CD14-positive monocyte (primary cell): ENCODE results near the gene NLGN1. TPM values are rescaled to one million over a fixed set of nuclear protein-coding genes. Genes with fewer than 3 reads are reported as not detected.

Experiments used
- DNase-seq, 3 donors: peaks; one replicate each; pipeline ENCODE4 v3.0.0-alpha.2; 2011 to 2022
- H2AFZ ChIP-seq: 2 replicates; pipeline ENCODE4 v1.6.0; 2012; ENCODE audit warnings: mild to moderate bottlenecking, low read depth, low read length, inconsistent platforms; ENCODE audit not compliant: insufficient read depth, poor library complexity, severe bottlenecking
- H3K27ac ChIP-seq, 2 donors: 1 replicate in 1 of 2; 2 replicates in 1 of 2; pipeline ENCODE4 v1.5.1; 2012 to 2013; ENCODE audit warnings: low read length in 2 of 2, control low read depth in 1 of 2, inconsistent platforms in 1 of 2, low read depth in 1 of 2, mild to moderate bottlenecking in 1 of 2
- H3K27me3 ChIP-seq, 2 donors: one replicate each; pipeline versions ENCODE4 v1.6.0 to v1.6.1; 2011 to 2013; ENCODE audit warnings: low read length in 2 of 2; ENCODE audit not compliant: control insufficient read depth in 2 of 2, insufficient read depth in 2 of 2
- H3K36me3 ChIP-seq, 2 donors: replicated peaks in 1 of 2; 1 replicate in 1 of 2; 2 replicates in 1 of 2; pipeline versions ENCODE4 v1.5.1 to v1.6.1; 2012 to 2013; ENCODE audit warnings: low read length in 2 of 2, control low read depth in 1 of 2, inconsistent platforms in 1 of 2, mild to moderate bottlenecking in 1 of 2; ENCODE audit not compliant: insufficient read depth in 2 of 2, control insufficient read depth in 1 of 2
- H3K4me1 ChIP-seq, 2 donors: 1 replicate in 1 of 2; 2 replicates in 1 of 2; pipeline versions ENCODE4 v1.5.1 to v1.6.1; 2012 to 2013; ENCODE audit warnings: low read length in 2 of 2, control low read depth in 1 of 2, inconsistent platforms in 1 of 2, mild to moderate bottlenecking in 1 of 2, moderate library complexity in 1 of 2; ENCODE audit not compliant: insufficient read depth in 2 of 2, control insufficient read depth in 1 of 2
- H3K4me2 ChIP-seq: replicated peaks from 2 replicates; pipeline ENCODE3; 2012; ENCODE audit warnings: low read length, moderate library complexity, mild to moderate bottlenecking; ENCODE audit not compliant: poor library complexity, severe bottlenecking; ENCODE audit errors: extremely low read depth
- H3K4me3 ChIP-seq, 3 experiments: fragments of 200-600 bp in 1 of 3; sonication (generic) in 1 of 3; replicated peaks in 1 of 3; 1 replicate in 2 of 3; 2 replicates in 1 of 3; pipeline ENCODE4 v1.5.1; 2011 to 2013; ENCODE audit warnings: low read length in 3 of 3, mild to moderate bottlenecking in 3 of 3, control low read depth in 2 of 3, low read depth in 2 of 3, inconsistent platforms in 1 of 3, moderate library complexity in 1 of 3
- H3K79me2 ChIP-seq: 2 replicates; pipeline ENCODE4 v1.6.0; 2012; ENCODE audit warnings: mild to moderate bottlenecking, control low read depth, inconsistent platforms, low read length, moderate library complexity; ENCODE audit not compliant: insufficient read depth
- H3K9ac ChIP-seq: 2 replicates; pipeline ENCODE4 v1.6.0; 2017; ENCODE audit warnings: low read length, mild to moderate bottlenecking; ENCODE audit not compliant: insufficient read depth, poor library complexity, severe bottlenecking
- H3K9me3 ChIP-seq, 2 donors: replicated peaks in 1 of 2; 1 replicate in 1 of 2; 2 replicates in 1 of 2; pipeline versions ENCODE4 v1.5.1 to v1.6.1; 2012 to 2013; ENCODE audit warnings: low read length in 2 of 2, control low read depth in 1 of 2; ENCODE audit not compliant: control insufficient read depth in 1 of 2, insufficient read depth in 1 of 2
- H4K20me1 ChIP-seq: 2 replicates; pipeline ENCODE4 v1.6.0; 2012; ENCODE audit warnings: mild to moderate bottlenecking, low read length, control low read depth, moderate library complexity; ENCODE audit not compliant: insufficient read depth
- H3K27ac Mint-ChIP-seq, 7 donors: one replicate each; pipeline ENCODE4 v1.8.0; 2020; ENCODE audit warnings: mild to moderate bottlenecking in 7 of 7, mixed read lengths in 7 of 7, moderate library complexity in 6 of 7, inconsistent platforms in 2 of 7
- H3K27me3 Mint-ChIP-seq, 3 donors: one replicate each; pipeline ENCODE4 v1.8.0; 2021 to 2022; ENCODE audit warnings: low read depth in 3 of 3, mild to moderate bottlenecking in 3 of 3, mixed read lengths in 3 of 3, moderate library complexity in 3 of 3, inconsistent platforms in 1 of 3
- H3K36me3 Mint-ChIP-seq, 2 donors: one replicate each; pipeline ENCODE4 v1.8.0; 2020; ENCODE audit warnings: mixed read lengths in 2 of 2, inconsistent platforms in 1 of 2, mild to moderate bottlenecking in 1 of 2
- H3K4me1 Mint-ChIP-seq: one replicate; pipeline ENCODE4 v1.8.0; 2020; ENCODE audit warnings: mild to moderate bottlenecking, mixed read lengths
- H3K4me3 Mint-ChIP-seq, 2 donors: one replicate each; pipeline ENCODE4 v1.8.0; 2020; ENCODE audit warnings: mild to moderate bottlenecking in 2 of 2, mixed read lengths in 2 of 2, moderate library complexity in 1 of 2
- H3K9me3 Mint-ChIP-seq, 7 donors: one replicate each; pipeline ENCODE4 v1.8.0; 2020 to 2022; ENCODE audit warnings: mixed read lengths in 7 of 7, mild to moderate bottlenecking in 6 of 7, moderate library complexity in 6 of 7, inconsistent platforms in 2 of 7
- WGBS: methylation state at CpG from one replicate; pipeline ENCODE4 v1.1.5; 2013; ENCODE audit warnings: missing lambda C conversion rate; ENCODE audit not compliant: insufficient coverage; 5-methylcytosine and 5-hydroxymethylcytosine counted together
- intact Hi-C, 2 donors: fragments of 100-400 bp; cut with micrococcal nuclease; formaldehyde crosslinking; loops; one replicate each; pipeline versions ENCODE4 v1.15.0 to v1.15.1; 2023
- polyA plus RNA-seq, 3 donors: library from polyadenylated mRNA; depleted of rRNA in 1 of 3; unstranded in 2 of 3; stranded (reverse) in 1 of 3; fragments of 300-500 nt in 2 of 3; fragments of >200 nt in 1 of 3; fragmentation: Illumina TruSeq in 2 of 3; gene quantifications; 1 replicate in 2 of 3; 2 replicates in 1 of 3; pipeline ENCODE4 v1.2.3, GENCODE V29; 2012 to 2021
- TF ChIP-seq, protein P1 (sequence below): fragments of 200-600 bp; IDR thresholded peaks from one replicate; pipeline ENCODE4 v1.8.0; 2022; ENCODE audit warnings: antibody characterized with exemption, mild to moderate bottlenecking

Gene NLGN1
- polyA plus RNA-seq, 3 donors = not detected

- no peak overlapping the region for H3K4me2 ChIP-seq
- no peaks in the 10 kb centered on the region for H3K4me1 Mint-ChIP-seq
- no peaks in the 10 kb centered on the region for H3K36me3 Mint-ChIP-seq
- no peaks in the 10 kb centered on the region for H3K27me3 ChIP-seq
- no peak overlapping the region for H3K27ac ChIP-seq
- H4K20me1 ChIP-seq = no peaks in the 10 kb centered on the region
- H2AFZ ChIP-seq = no peak overlapping the region
- H3K4me3 Mint-ChIP-seq = no peak overlapping the region
- no peak overlapping the region for H3K9ac ChIP-seq
- H3K9me3 ChIP-seq = no peaks in the 10 kb centered on the region
- H3K4me3 ChIP-seq = no peak overlapping the region
- H3K9me3 Mint-ChIP-seq = peaks cover 0 to 2% (median 1%) of the 10 kb centered on the region in 7 donors
- no peak for DNase-seq
- H3K4me1 ChIP-seq = no peaks in the 10 kb centered on the region
- no peaks in the 10 kb centered on the region for H3K36me3 ChIP-seq
- TF ChIP-seq, protein P1, sequence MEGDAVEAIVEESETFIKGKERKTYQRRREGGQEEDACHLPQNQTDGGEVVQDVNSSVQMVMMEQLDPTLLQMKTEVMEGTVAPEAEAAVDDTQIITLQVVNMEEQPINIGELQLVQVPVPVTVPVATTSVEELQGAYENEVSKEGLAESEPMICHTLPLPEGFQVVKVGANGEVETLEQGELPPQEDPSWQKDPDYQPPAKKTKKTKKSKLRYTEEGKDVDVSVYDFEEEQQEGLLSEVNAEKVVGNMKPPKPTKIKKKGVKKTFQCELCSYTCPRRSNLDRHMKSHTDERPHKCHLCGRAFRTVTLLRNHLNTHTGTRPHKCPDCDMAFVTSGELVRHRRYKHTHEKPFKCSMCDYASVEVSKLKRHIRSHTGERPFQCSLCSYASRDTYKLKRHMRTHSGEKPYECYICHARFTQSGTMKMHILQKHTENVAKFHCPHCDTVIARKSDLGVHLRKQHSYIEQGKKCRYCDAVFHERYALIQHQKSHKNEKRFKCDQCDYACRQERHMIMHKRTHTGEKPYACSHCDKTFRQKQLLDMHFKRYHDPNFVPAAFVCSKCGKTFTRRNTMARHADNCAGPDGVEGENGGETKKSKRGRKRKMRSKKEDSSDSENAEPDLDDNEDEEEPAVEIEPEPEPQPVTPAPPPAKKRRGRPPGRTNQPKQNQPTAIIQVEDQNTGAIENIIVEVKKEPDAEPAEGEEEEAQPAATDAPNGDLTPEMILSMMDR = no peak
- no peak overlapping the region for H3K27ac Mint-ChIP-seq
- no peaks in the 10 kb centered on the region for H3K79me2 ChIP-seq
- intact Hi-C loops = no loop called here
- H3K27me3 Mint-ChIP-seq = peaks cover 0 to 1% (median 0%) of the 10 kb centered on the region in 3 donors
- WGBS = no CpG with 5 or more reads among the region's 4 CpGs
Measured at GRCh38 chr3:173762501-173762900, 365.0 kb downstream of the NLGN1 start.

DNA sequence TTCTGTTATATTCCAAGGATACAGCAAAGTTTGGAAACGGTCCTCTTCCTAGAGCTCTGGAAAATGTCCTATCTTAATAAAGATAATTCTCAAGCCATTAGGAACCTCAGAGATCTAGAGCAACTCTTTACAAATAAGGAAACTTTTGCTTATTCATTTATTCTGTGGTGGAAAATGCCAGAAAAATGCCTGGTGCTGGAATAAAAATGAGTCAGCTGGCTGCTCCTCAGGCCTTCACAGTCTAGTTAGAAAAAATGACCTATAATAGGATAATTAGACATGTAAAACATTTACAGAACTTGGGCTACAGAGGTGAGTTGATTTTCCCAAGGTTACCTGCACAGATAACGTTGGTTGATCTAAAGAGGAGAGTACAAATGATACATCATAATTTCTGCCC lies 372.5 kb downstream of the NLGN1 start:
- Histone ChIP-seq H3K36me3 (no peaks in the 10 kb centered on the region), H3K4me1 (no peaks in the 10 kb centered on the region), H3K27me3 (no peaks in the 10 kb centered on the region), H3K4me2 (no peak overlapping the region), H3K79me2 (no peaks in the 10 kb centered on the region), H3K4me3 (no peak overlapping the region), H3K9me3 (no peaks in the 10 kb centered on the region), H4K20me1 (no peaks in the 10 kb centered on the region), H2AFZ (no peak overlapping the region), H3K27ac (no peak overlapping the region), H3K9ac (no peak overlapping the region)
- Mint-ChIP-seq H3K36me3 (no peaks in the 10 kb centered on the region), H3K9me3 (peaks cover 0 to 5% (median 0%) of the 10 kb centered on the region in 7 donors), H3K27me3 (no peaks in the 10 kb centered on the region), H3K4me1 (no peaks in the 10 kb centered on the region), H3K27ac (no peak overlapping the region), H3K4me3 (no peak overlapping the region)
- intact Hi-C loops = no loop called here
- no peak for DNase-seq
- TF ChIP-seq, protein P1 = no peak
- no CpG with 5 or more reads among the region's 2 CpGs for WGBS
